ENCODE results near the gene BBS4.
A peak's percentile ranks its signal among the peaks of the same experiment; 100 is the strongest.

The BBS4 gene

DNA sequence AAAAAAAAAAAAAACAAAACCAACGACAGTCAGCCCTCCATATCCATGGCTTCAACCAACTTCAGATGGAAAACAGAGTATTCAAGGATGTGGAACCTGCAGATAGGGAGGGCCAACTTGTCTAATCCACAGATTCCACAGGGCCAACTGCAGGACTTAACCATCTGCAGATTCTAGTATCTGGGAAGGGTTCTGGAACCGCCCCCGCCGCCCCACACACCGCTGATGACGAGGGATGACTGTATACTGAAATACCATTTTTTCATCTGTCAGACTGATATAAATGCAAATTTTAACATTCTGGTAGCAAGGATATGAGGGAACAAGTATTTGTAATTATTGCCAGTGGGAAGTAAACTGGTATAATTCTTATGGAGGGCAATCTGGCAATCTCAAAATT is 68.1 kb downstream of the BBS4 start:
- no peak overlapping the region for H3K27ac ChIP-seq
- DNase-seq (ENCODE audit: low read depth, low spot score), result no peak

DNA sequence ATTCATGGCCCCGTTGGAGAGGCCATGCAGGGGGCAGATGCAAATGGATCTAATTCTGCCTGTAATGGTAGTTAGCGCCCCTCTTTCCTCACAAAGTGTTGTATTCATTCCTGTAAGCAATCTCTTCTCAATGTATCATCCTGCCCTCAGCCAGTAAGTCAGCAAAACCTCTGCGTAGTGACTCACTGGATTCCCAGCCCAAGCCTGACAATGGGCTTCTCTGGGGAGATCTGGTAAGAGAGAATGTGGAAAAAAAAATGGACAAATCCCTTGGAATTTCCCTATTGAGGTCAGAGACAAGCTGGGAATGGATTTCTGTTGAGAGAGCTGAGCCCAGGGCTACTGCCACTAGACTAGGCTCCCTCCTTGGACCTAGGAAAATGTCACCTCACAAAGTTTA is 72.2 kb downstream of the BBS4 start:
- H3K27ac ChIP-seq, result no peak overlapping the region
- peak; percentile 29 for DNase-seq (ENCODE audit: low read depth, low spot score)

DNA sequence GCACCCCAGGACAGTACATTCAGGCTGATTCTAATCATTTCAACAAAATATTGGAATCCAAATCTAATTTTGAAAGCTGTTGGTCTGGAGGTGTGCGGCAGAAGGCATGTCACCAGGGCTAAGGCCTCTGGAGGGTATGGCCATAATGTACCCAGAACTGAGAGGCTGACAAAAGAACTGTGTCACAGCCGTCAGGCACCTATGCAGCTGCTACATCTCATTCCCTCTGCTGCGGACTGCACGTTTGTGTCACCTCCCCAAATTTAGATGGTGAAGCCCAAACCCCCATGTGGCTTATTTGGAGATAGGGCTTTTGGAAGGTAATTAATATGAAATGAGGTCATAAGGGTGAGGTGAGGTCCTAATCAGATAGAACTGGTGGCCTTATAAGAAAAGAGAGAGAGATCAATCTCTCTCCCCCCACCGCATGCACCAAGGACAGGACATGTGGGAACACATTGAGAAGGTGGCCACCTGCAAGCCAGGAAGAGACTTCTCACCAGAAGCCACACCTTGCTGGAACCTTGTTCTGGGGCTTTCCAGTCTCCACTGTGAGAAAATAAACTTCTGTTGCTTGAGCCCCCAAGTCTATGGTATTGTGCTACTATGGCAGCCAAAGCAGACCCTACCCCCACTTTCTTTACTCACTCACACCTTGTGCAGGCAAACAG is 74.7 kb downstream of the BBS4 start:
- H3K27ac ChIP-seq, result no peak overlapping the region
- no peak for DNase-seq (ENCODE audit: low read depth, low spot score)

DNA sequence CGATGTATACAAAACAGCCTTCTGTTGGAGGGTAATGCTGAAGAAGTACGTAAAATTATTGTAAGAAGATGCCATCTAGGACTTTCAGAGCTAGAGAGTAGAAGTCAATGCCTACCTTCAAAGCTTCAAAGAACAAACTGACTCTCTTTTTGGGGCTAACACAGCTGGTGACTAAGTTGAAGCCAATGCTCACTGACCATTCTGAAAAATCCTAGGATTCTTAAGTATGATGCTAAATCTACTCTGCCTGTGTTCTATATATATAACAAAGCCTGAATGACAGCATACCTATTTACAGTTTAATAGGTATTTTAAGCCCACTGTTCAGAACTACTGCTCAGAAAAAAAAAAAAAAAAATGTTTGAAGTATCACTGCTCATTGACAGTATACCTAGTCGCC is 78.6 kb downstream of the BBS4 start:
- no peak overlapping the region for H3K27ac ChIP-seq
- DNase-seq (ENCODE audit: low read depth, low spot score), result no peak

DNA sequence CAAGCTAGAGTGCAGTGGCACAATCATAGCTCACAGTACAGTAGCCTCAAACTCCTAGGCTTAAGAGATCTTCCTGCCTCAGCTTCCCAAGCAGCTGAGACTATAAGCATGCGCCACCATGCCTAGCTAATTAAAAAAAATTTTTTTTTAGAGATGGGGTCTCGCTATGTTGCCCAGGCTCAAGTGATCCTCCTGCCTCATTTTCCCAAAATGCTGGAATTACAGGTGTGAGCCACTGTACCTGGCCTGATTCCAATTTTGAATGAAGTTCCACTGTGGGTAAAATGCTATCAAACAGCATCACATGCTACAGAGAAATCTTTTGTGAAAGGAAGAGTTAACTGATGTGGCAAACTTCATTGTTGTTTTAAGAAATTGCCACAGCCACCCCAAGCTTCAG is 80.0 kb downstream of the BBS4 start:
- no peak for DNase-seq (ENCODE audit: low read depth, low spot score)
- no peak overlapping the region for H3K27ac ChIP-seq

DNA sequence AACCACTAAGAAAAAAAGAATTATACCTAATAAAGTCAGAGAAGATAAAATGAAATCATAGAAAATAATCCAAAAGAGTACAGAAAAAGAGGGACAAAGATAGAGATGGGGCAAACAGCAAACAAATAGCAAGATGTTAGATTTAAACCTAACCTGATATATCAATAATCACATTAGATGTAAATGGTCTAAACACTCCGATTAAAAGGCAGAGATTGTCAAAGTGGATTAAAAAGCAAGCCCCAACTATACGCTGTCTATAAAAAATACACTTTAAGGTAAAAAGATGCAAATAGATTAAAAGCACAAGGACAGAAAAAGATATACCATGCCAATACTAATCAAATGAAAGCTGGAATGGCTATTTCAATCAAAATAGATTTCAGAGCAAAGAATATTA is 80.8 kb downstream of the BBS4 start:
- H3K27ac ChIP-seq, result no peak overlapping the region
- no peak for DNase-seq (ENCODE audit: low read depth, low spot score)

DNA sequence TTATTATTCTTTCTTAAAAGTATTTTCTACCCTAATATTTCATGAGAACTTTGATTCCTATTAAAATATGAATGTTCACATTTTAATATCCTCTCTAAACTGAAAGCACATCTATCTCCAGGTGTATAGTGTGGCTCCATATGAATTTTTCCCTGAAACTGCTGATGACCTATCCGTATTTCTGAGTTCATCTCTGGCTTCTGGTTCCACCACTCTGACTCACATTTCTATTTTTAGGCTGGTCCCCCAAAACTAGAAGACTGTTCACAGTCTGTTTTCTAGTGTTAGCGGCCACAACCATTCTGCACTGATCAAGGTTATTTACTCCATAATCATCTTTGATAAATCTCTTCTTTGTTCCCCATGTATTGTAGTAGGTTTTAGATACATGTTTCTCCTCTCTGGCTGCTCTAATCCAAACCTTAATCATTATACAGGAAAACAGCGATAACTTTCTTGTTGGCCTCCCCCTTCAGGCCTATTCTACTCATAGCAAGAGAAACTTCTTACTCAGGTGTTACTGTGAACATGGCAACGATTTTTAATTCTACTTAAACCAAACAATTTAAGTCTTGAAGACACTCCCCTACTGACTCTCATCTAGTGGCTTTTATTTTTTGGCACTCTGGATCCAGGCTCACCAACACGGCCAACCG is 84.8 kb downstream of the BBS4 start:
- H3K27ac ChIP-seq, result no peak overlapping the region
- no peak for DNase-seq (ENCODE audit: low read depth, low spot score)

DNA sequence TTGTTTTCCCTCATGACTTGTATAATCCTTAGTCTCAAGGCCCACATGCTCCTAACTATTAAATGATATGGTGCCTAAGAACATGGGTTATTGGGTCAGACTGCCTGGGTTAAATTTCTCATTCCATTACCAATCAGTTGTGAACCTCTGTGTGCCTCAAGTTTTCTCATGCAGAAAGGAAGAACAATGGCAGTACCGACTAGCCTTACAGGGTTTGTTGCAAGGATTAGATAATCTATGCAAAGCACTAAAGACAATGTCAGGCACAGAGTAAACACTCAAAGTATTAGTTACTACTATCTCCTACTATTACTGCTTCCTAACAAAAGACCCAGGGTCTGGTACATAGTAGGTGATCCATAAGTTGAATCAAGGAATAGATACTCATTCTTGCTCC is 85.3 kb downstream of the BBS4 start:
- no peak for DNase-seq (ENCODE audit: low read depth, low spot score)
- H3K27ac ChIP-seq, result no peak overlapping the region

DNA sequence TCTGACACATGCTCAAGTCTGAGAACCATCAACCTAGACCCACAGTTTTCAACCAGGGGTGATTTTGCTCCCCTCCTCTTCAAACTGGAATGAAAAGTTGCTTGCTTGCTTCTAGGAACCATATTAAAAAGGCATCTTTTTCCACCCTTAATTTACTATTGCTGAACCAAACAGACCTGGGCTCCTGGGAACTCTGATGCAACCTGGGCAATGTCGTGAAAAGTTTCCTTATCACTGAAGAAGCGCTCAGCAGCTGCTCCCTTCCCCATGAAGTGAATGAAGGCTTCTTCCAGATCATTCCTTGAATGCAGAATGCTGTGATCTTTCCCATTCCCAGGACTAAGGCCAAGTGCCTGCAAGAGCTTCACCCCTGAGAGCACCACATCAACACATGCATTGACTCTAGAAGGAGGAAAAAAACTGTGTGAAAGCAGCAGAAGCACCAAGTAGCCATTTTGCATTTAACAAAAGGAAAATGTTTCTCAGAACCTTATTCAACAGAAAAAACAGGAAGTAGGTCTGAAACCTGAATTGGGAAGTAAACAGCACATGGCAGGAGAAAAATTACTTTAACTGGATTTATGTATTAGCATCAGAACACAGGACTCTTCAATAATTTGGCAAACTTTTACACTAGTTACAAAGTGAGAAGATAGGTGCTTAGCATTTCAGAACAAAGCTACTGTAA is 88.8 kb downstream of the BBS4 start:
- no peak overlapping the region for H3K27ac ChIP-seq
- DNase-seq (ENCODE audit: low read depth, low spot score), result no peak

DNA sequence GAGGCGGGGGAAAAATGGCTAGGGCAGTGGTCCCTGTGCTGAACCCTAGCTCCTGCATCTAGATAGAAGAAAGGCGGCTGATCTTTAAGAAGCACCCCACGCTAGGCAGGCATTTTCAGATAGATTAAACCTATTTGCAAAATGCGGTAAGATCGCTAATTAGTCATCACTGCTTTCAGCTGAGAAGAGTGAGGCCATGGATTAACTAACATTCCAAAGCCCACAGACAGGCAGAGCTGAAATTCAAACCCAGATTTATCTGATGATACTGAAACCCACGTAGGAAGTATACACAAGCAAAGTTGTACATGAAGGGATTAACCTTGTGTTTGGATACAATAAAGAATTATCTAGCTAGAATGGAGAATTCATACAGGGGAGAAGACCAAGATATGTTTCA is 92.8 kb downstream of the BBS4 start:
- DNase-seq (ENCODE audit: low read depth, low spot score), result no peak
- no peak overlapping the region for H3K27ac ChIP-seq

DNA sequence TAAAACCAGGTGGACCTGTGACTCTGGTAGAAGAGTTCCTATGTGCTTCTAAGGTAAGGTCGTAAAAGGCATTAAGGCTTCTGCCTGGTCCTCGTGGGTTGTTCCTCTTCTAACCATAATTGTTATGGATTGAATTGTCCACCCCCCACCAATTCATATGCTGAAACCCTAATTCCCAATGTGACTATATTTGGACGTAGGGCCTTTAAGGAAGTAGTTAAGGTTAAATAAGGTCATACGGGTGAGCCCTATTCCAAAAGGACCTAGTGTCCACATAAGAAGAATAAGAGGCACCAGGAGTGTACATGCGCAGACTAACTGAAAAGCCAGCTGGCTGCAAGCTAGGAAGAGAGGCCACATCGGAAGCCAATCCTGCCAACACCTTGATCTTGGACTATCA is 95.6 kb downstream of the BBS4 start:
- H3K27ac ChIP-seq, result no peak overlapping the region
- DNase-seq (ENCODE audit: low read depth, low spot score), result no peak

DNA sequence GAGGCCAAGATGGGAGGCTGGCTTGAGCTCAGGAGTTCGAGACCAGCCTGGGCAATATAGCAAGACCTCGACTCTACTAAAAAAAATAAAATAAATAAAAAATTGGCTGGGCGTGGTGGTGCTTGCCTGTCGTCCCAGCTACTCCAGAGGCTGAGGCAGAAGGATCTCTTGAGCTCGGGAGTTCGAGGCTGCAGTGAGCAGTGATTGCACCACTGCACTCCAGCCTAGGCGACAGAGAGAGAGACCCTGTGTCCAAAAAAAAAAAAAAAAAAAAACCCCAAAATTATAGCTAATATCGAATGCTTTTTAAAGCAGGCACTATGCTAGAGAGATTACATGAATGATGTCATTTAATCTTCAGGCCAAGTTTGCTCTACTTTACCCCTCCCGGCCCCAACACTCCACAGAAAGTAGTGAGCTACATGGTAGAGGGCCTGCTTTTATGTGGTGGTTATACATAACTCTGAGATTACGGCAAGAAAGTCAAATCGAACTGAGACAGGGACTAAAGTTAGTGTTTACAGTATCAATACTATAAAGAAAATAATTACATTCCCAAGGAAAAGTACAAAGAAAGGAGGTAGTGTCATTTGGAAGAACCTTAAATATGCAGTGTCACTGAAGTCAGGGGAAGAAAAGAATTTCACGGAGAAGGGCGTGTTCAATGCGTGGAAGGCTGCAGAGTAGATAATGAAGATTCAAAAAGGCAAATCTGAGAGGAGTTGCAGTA is 96.4 kb downstream of the BBS4 start:
- DNase-seq (ENCODE audit: low read depth, low spot score), result no peak
- no peak overlapping the region for H3K27ac ChIP-seq

DNA sequence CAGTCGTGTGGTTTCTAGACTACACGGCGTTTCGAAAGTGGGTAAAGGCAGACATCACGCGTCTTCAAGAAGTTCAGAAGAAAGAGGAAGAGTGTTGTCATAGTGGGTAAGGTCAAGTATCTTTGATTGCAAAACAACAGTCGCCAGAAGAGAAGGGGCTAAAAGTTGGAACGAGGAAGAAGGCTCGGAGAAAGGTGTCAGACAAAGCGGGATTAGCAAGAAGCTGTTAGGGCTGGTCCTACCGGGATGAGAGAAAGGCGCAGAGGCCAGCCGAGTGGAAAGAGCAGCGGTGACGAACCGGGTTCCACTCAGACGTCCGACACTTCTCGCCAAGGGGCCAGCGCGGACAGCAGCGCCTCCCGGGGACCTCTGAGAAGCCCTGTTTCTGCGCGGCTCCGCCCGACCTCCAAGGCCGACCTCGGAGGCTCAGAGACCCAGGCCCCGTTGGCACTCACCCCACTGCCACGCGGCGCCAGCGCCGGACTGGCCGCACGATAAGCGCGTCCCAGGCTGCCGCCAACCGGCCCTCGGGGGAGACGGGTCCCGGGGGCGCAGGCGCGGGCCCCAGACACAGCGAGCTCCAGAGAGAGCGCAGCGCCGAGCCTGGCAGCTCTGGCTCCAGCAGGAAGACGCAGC is 97.1 kb downstream of the BBS4 start:
- H3K27ac ChIP-seq, result peak overlapping the region; percentile 75
- DNase-seq (ENCODE audit: low read depth, low spot score), result no peak

DNA sequence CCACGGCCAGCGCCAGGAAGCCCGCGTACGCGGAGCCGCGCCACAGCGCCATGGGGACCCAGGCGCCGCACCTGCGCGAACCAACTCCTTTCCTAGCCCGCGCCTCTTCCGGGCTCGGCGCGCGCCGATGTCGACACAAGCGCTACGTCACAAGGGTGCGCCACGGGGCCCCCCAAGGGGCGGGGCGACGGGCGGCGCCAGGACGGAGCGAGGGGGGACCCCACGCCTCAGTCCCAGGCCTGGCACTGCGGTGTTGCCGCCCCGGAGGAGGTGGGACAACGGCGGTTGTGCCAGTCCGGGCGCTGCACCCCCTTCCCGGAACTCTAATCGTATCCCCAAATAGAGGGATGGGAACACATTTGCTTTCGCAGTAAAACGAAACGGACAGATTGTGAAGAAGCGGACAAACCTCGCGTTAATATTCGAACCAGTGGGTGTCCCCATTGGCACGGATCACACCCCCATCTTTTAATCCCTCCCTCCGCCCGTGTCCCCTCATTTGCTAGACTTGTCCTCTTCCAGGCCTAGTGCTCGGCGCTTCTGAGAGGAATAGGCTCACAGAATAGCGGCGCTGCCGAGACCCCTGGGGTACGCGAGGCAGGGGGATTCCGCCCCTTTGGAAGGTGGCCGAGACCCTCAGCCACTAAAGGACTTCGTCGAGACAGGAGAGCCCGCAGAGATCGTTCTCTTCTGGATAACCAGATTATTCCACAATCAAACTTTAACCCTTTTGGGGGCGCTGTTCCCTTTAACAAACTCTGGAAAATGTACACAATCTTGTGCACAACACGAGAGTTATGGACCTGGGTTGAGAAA is 97.8 kb downstream of the BBS4 start, which contains the start of gene ADPGK:
TSS of gene ADPGK (minus strand) at position 119 of the 816 bp plus-strand sequence. CDS start at position 52, 67 bp downstream.
- H3K27ac ChIP-seq, result peak within 1 kb of the TSS; percentile 75
- DNase-seq (ENCODE audit: low read depth, low spot score), result peak; percentile 60

DNA sequence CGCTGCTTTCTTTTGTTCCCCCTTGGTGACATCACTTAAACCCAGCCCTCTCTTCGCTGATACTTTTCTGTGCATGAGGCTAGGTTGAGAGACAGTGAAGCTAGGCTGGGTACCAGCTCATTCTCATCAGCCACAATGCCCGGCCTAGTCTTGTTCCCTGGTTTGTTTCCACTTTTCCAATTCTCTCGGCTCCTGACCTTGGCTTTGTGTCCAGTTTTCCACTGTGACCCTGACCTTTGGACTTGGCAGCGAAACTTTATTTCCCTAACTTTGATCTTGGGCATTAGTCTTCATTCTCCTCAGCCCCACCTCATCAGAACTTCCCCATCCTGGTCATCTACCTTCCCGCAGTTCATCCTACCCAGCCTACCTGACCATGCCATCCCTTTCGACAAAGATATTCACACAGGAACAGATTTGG is 98.5 kb downstream of the BBS4 start:
- H3K27ac ChIP-seq, result peak overlapping the region; percentile 75
- DNase-seq (ENCODE audit: low read depth, low spot score), result no peak

DNA sequence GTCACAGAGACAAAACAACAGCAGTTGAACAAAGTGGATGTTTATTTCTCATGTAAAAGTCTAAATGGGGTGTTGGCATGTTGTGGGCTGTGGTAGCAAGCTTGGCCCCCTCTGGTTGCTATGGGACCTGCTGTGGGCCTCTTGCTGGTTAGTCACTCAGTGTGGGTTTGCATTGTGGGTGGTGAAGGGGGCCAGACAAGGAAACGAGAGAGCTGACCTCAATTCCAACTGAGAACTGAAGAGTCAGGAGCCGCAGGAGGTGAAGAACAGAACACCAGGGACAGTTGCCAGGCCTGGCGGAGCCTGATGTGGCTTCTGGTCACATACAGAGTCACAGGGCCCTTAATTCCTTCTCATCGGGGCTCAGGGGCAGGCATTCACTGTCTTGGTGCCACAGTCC is 99.4 kb downstream of the BBS4 start:
- no peak overlapping the region for H3K27ac ChIP-seq
- DNase-seq (ENCODE audit: low read depth, low spot score), result no peak

DNA sequence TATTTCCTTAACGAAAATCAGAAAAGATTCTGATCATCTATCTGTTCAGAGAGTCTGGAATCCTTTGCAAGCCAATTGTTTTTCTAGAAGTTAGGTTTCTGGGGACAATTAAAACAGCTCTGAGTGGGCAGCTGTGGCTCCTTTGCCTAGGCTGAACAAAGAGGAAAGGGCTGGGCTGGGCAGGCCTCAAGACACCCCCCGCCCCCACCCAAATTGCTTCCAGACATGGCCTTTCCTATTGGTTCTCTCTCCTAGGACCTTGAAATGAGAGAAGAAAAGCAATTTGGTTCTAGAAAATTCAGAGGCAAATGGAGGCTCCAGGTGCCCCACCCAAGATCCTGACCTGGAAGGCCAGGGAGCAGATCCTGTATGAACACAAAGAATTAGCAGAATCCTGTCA is 99.8 kb downstream of the BBS4 start:
- no peak for DNase-seq (ENCODE audit: low read depth, low spot score)
- H3K27ac ChIP-seq, result no peak overlapping the region

DNA sequence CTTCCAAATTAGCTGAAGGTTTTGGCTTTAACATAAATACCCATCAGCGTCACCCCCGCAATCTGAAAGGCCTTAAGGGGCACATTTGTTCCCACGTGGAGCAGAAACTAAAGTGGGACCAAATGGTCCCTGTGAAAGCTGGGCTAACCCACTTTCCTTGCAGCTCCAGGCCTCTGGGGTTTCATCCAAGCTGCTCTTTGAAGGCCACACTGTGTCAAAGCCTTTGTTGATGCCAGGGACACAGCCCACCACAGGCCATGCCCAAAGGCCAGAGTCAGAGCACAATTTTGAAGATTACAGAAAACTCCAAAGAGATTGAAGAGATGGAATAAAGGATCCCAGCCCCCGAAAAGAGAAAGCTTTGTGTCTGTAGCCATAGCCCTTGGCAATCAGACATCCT is 100.2 kb downstream of the BBS4 start:
- no peak for DNase-seq (ENCODE audit: low read depth, low spot score)
- no peak overlapping the region for H3K27ac ChIP-seq

DNA sequence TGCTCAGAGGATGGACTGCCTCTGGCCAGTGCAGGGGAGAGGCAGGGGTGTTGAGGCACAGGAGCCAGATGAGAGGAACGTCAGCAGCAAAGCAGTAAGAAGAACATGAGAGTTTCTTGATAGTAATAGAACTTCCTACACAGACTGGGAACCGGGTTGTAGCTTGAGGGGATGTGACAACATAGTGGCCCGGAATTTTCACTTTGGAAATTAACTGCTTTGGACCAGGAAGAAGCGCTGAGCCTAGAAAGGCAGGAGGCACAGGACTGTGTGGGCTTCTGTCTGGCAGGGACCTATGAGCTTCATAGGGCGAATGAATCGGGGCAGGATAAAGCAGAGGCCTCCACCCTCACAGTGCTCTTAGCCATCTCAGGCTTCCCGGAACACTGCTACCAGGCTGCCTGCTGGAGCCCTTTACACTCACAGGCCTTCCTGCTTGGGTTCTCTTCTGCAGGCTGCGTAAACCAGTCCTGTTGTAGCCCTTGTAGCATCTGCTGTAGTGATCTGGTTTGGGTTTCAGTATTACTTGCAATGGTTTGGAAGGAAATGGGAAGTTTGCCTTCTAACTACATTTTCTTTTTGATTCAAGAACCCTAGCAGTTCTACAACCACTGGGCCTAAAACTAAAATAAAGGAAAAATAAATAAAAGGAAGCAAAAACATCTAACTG is 100.8 kb downstream of the BBS4 start:
- DNase-seq (ENCODE audit: low read depth, low spot score), result no peak
- H3K27ac ChIP-seq, result no peak overlapping the region

All from epithelial cell of prostate (primary cell).